HL-60 (cell line): ENCODE measurements around the gene TMC1.

Experiments used
- DNase-seq, 2 experiments: peaks; one replicate each; pipeline ENCODE4 v3.0.0-alpha.2; 2010 to 2020; ENCODE audit warnings: low read depth in 1 of 2, low spot score in 1 of 2
- H3K27ac ChIP-seq: fragments of 250-450 bp; sonication (Bioruptor Pico); replicated peaks from 2 replicates; pipeline ENCODE4 v1.5.1; 2020; ENCODE audit warnings: mild to moderate bottlenecking, moderate library complexity
- H3K27me3 ChIP-seq: fragments of 250-450 bp; sonication (Bioruptor Pico); 2 replicates; pipeline ENCODE4 v1.5.1; 2021; ENCODE audit warnings: mild to moderate bottlenecking, moderate library complexity; ENCODE audit not compliant: insufficient read depth, poor library complexity, severe bottlenecking
- H3K4me3 ChIP-seq: replicated peaks from 2 replicates; pipeline ENCODE4 v1.5.1; 2011; ENCODE audit warnings: mild to moderate bottlenecking, control low read depth, low read length; ENCODE audit not compliant: insufficient read depth
- GABPA ChIP-seq: IDR thresholded peaks from 2 replicates; pipeline ENCODE4 v1.6.1; 2012; ENCODE audit warnings: low read depth
- POLR2AphosphoS5 ChIP-seq: IDR thresholded peaks from 2 replicates; pipeline ENCODE4 v1.6.1; 2012; ENCODE audit warnings: low read depth
- SPI1 ChIP-seq: IDR thresholded peaks from 2 replicates; pipeline ENCODE4 v1.6.1; 2012; ENCODE audit warnings: low read depth, mild to moderate bottlenecking, borderline replicate concordance
- TF ChIP-seq, protein P1 (sequence below): IDR thresholded peaks from one replicate; pipeline ENCODE4 v1.5.1; 2011; ENCODE audit warnings: low read length, control low read depth, inconsistent platforms; ENCODE audit not compliant: insufficient read depth
- TF ChIP-seq, protein P2 (sequence below): IDR thresholded peaks from 2 replicates; pipeline ENCODE4 v1.6.1; 2012; ENCODE audit warnings: low read depth; ENCODE audit not compliant: insufficient replicate concordance

TMC1 gene

DNA sequence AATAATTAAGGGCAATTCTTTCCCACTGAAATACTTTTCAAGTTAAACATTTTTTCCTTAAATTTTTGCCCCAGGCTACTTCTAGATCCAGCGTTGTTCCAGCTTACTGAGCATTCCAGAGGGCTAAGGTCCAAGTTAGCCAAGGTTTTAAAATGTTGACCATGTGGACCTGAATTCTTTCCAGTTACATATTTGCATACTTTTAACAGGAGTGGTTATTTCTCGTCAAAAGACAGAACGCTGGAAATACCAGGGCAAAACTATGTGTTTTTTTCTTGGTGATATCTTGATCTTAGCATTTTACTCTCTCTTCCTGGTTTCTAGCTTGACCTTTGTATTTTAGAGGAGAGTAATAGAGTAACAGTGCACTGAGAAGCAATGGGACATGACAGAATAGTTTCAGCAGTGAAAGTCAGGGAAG, 32.8 kb downstream of the TMC1 start:
- Histone ChIP-seq H3K4me3 (no peak overlapping the region), H3K27me3 (no peaks in the 10 kb centered on the region), H3K27ac (no peak overlapping the region)
- no peak for DNase-seq
- TF ChIP-seq, protein P1, sequence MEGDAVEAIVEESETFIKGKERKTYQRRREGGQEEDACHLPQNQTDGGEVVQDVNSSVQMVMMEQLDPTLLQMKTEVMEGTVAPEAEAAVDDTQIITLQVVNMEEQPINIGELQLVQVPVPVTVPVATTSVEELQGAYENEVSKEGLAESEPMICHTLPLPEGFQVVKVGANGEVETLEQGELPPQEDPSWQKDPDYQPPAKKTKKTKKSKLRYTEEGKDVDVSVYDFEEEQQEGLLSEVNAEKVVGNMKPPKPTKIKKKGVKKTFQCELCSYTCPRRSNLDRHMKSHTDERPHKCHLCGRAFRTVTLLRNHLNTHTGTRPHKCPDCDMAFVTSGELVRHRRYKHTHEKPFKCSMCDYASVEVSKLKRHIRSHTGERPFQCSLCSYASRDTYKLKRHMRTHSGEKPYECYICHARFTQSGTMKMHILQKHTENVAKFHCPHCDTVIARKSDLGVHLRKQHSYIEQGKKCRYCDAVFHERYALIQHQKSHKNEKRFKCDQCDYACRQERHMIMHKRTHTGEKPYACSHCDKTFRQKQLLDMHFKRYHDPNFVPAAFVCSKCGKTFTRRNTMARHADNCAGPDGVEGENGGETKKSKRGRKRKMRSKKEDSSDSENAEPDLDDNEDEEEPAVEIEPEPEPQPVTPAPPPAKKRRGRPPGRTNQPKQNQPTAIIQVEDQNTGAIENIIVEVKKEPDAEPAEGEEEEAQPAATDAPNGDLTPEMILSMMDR = no peak
- TF ChIP-seq SPI1 (no peak), GABPA (no peak), POLR2AphosphoS5 (no peak)
- TF ChIP-seq, protein P2, sequence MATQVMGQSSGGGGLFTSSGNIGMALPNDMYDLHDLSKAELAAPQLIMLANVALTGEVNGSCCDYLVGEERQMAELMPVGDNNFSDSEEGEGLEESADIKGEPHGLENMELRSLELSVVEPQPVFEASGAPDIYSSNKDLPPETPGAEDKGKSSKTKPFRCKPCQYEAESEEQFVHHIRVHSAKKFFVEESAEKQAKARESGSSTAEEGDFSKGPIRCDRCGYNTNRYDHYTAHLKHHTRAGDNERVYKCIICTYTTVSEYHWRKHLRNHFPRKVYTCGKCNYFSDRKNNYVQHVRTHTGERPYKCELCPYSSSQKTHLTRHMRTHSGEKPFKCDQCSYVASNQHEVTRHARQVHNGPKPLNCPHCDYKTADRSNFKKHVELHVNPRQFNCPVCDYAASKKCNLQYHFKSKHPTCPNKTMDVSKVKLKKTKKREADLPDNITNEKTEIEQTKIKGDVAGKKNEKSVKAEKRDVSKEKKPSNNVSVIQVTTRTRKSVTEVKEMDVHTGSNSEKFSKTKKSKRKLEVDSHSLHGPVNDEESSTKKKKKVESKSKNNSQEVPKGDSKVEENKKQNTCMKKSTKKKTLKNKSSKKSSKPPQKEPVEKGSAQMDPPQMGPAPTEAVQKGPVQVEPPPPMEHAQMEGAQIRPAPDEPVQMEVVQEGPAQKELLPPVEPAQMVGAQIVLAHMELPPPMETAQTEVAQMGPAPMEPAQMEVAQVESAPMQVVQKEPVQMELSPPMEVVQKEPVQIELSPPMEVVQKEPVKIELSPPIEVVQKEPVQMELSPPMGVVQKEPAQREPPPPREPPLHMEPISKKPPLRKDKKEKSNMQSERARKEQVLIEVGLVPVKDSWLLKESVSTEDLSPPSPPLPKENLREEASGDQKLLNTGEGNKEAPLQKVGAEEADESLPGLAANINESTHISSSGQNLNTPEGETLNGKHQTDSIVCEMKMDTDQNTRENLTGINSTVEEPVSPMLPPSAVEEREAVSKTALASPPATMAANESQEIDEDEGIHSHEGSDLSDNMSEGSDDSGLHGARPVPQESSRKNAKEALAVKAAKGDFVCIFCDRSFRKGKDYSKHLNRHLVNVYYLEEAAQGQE = no peak

DNA sequence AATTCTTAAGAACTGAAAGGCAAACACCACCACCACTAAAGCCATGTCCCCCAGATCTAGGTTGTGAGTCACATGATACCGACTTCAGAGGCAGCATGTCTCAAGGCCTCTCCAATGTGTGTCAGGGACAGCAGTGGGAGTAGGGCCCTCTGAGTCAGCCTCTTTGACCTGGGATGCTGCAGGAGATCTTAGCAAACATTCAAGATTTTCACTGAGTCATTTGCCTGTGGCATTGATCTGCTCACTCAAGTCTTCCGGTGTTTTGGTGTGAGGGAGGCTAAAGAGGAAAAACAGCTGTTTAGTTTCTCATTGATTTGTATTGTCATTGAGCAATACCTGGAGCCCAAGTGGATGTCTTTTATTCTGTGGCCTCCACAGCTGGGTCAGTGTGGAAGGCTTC, 36.1 kb downstream of the TMC1 start:
- peak in 1 of 2 experiments; percentile 83 for DNase-seq
- H3K27me3 ChIP-seq = no peaks in the 10 kb centered on the region
- TF ChIP-seq SPI1 (no peak), POLR2AphosphoS5 (no peak), GABPA (no peak)
- TF ChIP-seq, protein P1 = no peak
- TF ChIP-seq, protein P2 = no peak
- H3K27ac ChIP-seq = no peak overlapping the region
- no peak overlapping the region for H3K4me3 ChIP-seq

DNA sequence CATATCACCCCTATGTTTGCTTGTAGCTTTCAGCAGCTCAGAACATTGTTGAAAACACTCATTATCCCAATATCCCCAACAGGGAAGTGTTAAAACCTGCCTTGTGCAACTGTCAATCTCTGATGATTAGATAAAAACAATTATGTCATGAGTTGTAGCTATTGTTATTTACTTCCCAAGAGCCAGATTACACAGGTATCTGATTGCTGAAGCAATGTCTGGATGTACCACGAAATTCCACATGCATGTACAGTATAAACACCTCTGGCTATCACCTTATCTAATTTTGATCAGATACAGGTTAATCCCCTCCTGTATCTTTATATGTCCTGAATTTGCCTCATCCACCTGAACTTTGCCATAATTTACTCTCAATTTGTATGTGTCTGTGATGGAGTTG, 38.7 kb downstream of the TMC1 start:
- no peak for DNase-seq
- Histone ChIP-seq H3K27me3 (no peaks in the 10 kb centered on the region), H3K27ac (no peak overlapping the region), H3K4me3 (no peak overlapping the region)
- TF ChIP-seq, protein P1 = no peak
- no peak for TF ChIP-seq GABPA
- no peak for TF ChIP-seq POLR2AphosphoS5
- no peak for TF ChIP-seq SPI1
- TF ChIP-seq, protein P2 = no peak
